HG02938 (cell line): ENCODE data around the gene LHX4.

Experiments
- ATAC-seq: cut with Tn5 transposase; IDR thresholded peaks from one replicate; pipeline ENCODE4 v1.9.1; 2021; ENCODE audit warnings: mild to moderate bottlenecking, moderate library complexity; ENCODE audit not compliant: unreplicated experiment

The LHX4 gene

DNA sequence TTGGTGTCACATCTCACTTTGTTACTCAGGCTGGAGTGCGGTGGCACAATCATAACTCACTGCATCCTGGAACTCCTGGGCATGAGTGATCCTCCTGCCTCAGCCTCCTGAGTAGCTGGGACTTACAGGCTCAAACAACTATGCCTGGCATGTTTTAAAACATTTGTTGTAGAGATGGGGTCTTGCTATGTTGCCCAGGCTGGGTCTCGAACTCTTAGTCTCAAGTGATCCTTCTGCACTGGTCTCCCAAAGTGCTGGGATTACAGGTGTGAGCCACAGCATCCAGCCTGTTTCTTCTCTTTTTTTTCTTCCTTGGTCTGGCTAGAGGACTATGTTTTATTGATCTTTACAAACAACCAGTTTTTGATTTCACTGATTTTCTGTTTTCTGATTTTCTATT, 64.6 kb downstream of the LHX4 start:
- no peak for ATAC-seq

- no peak for ATAC-seq
These were observed 65.9 kb downstream of the LHX4 start for GRCh38 chr1:180295999-180296398.

DNA sequence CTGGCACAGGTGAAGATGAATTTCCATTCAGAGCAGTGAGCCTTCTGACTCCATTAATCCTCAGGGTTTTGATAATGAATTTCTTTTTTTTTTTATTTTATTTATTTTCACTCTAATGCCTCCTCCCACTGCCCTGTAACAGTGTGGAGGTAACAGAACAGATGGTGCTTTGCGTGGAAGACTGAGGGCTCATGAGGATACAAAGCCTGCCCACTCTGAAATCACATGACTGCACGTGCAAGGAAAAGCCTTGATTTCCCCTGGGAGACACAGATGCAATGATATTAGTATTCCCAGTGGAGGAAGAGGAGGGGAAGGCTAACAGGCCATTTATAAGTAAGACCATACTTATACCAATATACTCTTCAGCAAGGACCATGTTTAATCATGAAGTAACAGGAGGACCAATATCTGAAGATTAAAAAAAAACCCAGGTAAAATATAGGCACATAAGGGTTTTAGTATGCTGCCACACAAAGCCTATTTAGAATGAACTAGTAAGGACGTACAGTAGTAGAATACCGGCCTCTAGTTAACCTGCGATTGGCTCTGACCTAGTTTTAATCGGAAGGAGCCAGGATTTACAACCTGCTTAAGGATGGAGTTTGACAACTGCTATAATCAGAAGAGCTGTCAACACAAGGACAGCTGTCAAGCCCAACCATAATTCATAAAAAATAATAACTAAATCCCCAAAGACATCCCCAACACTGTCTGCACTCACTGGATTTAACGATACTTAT, 69.6 kb downstream of the LHX4 start:
- ATAC-seq = no peak

- ATAC-seq = no peak
These were observed 71.2 kb downstream of the LHX4 start for GRCh38 chr1:180301135-180301742.

GRCh38 chr1:180309338-180309737, 79.3 kb downstream of the LHX4 start:
- no peak for ATAC-seq

DNA sequence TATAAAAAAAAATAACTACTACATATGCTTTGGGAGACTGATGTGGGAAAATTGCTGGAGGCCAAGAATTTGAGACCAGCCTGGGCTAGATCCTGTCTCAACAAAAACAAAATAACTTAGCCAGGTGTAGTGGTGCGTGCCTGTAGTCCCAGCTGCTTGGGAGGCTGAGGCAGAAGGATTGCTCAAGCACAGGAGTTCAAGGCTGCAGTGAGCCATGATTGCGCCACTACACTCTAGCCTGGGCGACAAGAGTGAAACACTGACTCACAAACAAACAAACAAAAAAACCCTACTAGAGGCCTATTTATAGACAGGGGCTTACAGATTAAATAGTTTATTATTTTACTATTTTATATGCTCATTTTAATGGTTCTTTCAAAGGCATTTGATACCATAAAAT, 80.0 kb downstream of the LHX4 start:
- no peak for ATAC-seq

DNA sequence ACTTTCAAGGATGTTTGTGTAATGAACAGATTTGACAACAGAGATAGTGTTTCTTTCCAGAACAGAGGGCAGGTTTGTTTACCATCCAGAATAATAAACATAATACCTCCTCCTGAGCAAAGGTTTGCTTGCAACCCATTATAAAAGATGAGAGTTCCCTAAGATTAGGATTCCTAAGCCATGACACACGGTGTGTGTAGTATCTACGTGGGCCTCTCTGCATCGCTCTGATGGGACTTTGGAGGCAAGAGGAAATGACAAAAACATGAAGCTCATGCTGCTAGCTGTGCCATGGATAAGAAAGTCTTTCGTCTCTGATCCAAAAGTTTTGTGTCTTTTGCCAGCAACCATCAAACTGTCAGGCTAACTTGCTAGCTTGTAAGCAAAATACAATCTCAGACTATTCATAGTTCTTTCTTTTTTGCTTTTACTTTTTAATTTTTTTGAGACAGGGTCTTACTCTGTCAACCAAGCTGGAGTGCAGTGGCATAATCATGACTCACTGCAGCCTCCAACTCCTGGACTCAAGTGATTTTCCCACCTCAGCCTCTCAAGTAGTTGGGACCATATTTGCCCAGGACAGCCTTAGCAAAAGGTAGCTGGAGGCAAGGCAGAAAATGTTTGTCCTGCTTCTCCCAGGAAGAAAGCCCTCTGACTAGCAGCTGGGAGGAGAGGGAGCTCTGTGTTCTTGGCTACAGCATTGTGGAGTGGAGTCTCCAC, 81.1 kb downstream of the LHX4 start:
- no peak for ATAC-seq

DNA sequence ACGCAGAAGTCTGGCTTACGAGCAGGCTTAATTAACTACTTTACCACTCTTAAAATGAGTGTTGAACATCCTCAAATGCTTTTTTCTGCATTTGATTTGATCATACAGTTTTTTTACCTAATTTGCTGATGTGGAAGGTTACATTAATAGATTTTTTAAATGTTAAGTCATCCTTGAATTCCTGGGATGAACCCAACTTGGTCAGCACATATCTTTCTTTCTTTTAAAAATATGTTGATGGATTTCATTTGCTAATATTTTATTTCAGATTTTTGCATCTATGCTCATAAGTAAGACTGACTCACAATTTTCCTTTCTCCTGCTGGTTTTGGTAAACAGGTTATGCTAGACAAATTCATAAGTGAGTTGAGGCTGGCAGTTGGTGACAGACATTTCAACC, 82.9 kb downstream of the LHX4 start:
- ATAC-seq = no peak

DNA sequence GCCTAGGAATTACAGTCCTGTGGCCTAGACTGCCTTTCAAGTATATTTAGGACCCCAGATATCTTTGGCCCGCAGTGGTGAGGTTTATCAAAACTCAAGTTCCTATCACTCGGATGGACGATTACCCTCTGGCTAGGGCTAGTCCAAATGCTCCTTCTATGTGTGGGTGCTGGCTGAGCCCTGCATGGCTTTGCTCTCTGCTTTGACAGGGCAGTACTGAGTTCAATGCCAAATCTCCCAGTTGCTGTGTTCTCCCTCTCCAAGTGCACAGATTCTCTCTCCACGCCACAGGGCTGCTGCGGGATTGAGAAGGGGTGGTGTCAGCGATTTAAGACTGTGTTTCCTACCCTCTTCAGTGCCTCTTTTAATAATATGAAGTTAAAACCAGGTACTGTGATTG, 97.0 kb downstream of the LHX4 start:
- ATAC-seq = no peak
